Nephron progenitor cell (in vitro differentiated cells): ENCODE results near the gene NTF3.

ENCODE experiments used
- DNase-seq: peaks from one replicate; pipeline ENCODE4 v3.0.0; 2021
- H3K27ac Mint-ChIP-seq: 2 replicates; pipeline ENCODE4 v1.8.0; 2021; ENCODE audit warnings: mild to moderate bottlenecking, moderate library complexity, mixed read lengths
- H3K27me3 Mint-ChIP-seq: 2 replicates; pipeline ENCODE4 v1.8.0; 2021; ENCODE audit warnings: mild to moderate bottlenecking, low read depth, mixed read lengths; ENCODE audit not compliant: poor library complexity
- H3K36me3 Mint-ChIP-seq: 2 replicates; pipeline ENCODE4 v1.8.0; 2021; ENCODE audit warnings: low read depth, mixed read lengths
- H3K4me1 Mint-ChIP-seq: 2 replicates; pipeline ENCODE4 v1.8.0; 2021; ENCODE audit warnings: mixed read lengths
- H3K4me3 Mint-ChIP-seq: 2 replicates; pipeline ENCODE4 v1.8.0; 2021; ENCODE audit warnings: mild to moderate bottlenecking, moderate library complexity, mixed read lengths
- H3K9me3 Mint-ChIP-seq: 2 replicates; pipeline ENCODE4 v1.8.0; 2021; ENCODE audit warnings: mild to moderate bottlenecking, moderate library complexity, mixed read lengths
- CTCF ChIP-seq: fragments of 200-600 bp; sonication (generic); IDR thresholded peaks from 2 replicates; pipeline ENCODE4 v1.5.0; 2021; ENCODE audit warnings: antibody characterized with exemption

The NTF3 gene

GRCh38 chr12:5428332-5429221 lies 3.3 kb upstream of the NTF3 start:
- Mint-ChIP-seq H3K36me3 (no peaks in the 10 kb centered on the region), H3K4me1 (peaks cover 43% of the 10 kb centered on the region), H3K27me3 (peaks cover 65% of the 10 kb centered on the region)

GRCh38 chr12:5429741-5430557 lies 2.0 kb upstream of the NTF3 start:
- H3K9me3 Mint-ChIP-seq: no peaks in the 10 kb centered on the region
- peak overlapping the region; percentile 93 for H3K4me3 Mint-ChIP-seq
- H3K27ac Mint-ChIP-seq: no peak overlapping the region

More at GRCh38 chr12:5428332-5429221, 3.3 kb upstream of the NTF3 start:
- DNase-seq: no peak
- H3K4me3 Mint-ChIP-seq: peak overlapping the region; percentile 73
- no peak overlapping the region for H3K27ac Mint-ChIP-seq
- no peaks in the 10 kb centered on the region for H3K9me3 Mint-ChIP-seq
- peak; percentile 33 for TF ChIP-seq CTCF

GRCh38 chr12:5430641-5431603 lies 986 bp upstream of the NTF3 start:
- H3K4me1 Mint-ChIP-seq: peaks cover 43% of the 10 kb centered on the region
- no peaks in the 10 kb centered on the region for H3K9me3 Mint-ChIP-seq
- peak overlapping the region; percentile 93 for H3K4me3 Mint-ChIP-seq
- peaks cover 46% of the 10 kb centered on the region for H3K27me3 Mint-ChIP-seq
- H3K36me3 Mint-ChIP-seq: no peaks in the 10 kb centered on the region
- no peak for DNase-seq
- no peak overlapping the region for H3K27ac Mint-ChIP-seq
- no peak for TF ChIP-seq CTCF

More at GRCh38 chr12:5429741-5430557, 2.0 kb upstream of the NTF3 start:
- no peaks in the 10 kb centered on the region for H3K36me3 Mint-ChIP-seq
- peaks cover 43% of the 10 kb centered on the region for H3K4me1 Mint-ChIP-seq
- no peak for TF ChIP-seq CTCF
- DNase-seq: no peak
- peaks cover 56% of the 10 kb centered on the region for H3K27me3 Mint-ChIP-seq

GRCh38 chr12:5433081-5433844 lies 1.4 kb downstream of the NTF3 start:
- TF ChIP-seq CTCF: no peak
- peaks cover 47% of the 10 kb centered on the region for H3K27me3 Mint-ChIP-seq
- H3K27ac Mint-ChIP-seq: no peak overlapping the region
- peaks cover 10% of the 10 kb centered on the region for H3K36me3 Mint-ChIP-seq
- H3K4me3 Mint-ChIP-seq: peak overlapping the region; percentile 93
- DNase-seq: peak; percentile 62
- H3K9me3 Mint-ChIP-seq: peaks cover 10% of the 10 kb centered on the region
- H3K4me1 Mint-ChIP-seq: peaks cover 45% of the 10 kb centered on the region
